ENCODE data around the gene FOXC2.

FOXC2 gene

GRCh38 chr16:86540894-86541293 is 25.7 kb upstream of the FOXC2 start:
- no peak for DNase-seq (ENCODE audit: low read depth)
- no peak for TF ChIP-seq CTCF (conservative IDR thresholded peaks at IDR 0.05; ENCODE audit: low read depth, low read length)
- no peak overlapping the region for H3K4me3 ChIP-seq (ENCODE audit: low read length)

- H3K4me3 ChIP-seq (ENCODE audit: low read length), result no peak overlapping the region
- TF ChIP-seq CTCF (conservative IDR thresholded peaks at IDR 0.05; ENCODE audit: low read depth, low read length), result no peak
- no peak for DNase-seq (ENCODE audit: low read depth)
Observed at GRCh38 chr16:86541560-86541959, 25.1 kb upstream of the FOXC2 start.

- no peak for TF ChIP-seq CTCF (conservative IDR thresholded peaks at IDR 0.05; ENCODE audit: low read depth, low read length)
- DNase-seq (ENCODE audit: low read depth), result no peak
- no peak overlapping the region for H3K4me3 ChIP-seq (ENCODE audit: low read length)
Observed at GRCh38 chr16:86542756-86543750, 23.6 kb upstream of the FOXC2 start.

GRCh38 chr16:86545481-86545880 is 21.1 kb upstream of the FOXC2 start:
- no peak for DNase-seq (ENCODE audit: low read depth)
- TF ChIP-seq CTCF (conservative IDR thresholded peaks at IDR 0.05; ENCODE audit: low read depth, low read length), result no peak
- H3K4me3 ChIP-seq (ENCODE audit: low read length), result no peak overlapping the region

GRCh38 chr16:86545954-86546637 is 20.5 kb upstream of the FOXC2 start:
- no peak for DNase-seq (ENCODE audit: low read depth)
- no peak for TF ChIP-seq CTCF (conservative IDR thresholded peaks at IDR 0.05; ENCODE audit: low read depth, low read length)
- no peak overlapping the region for H3K4me3 ChIP-seq (ENCODE audit: low read length)

- no peak for TF ChIP-seq CTCF (conservative IDR thresholded peaks at IDR 0.05; ENCODE audit: low read depth, low read length)
- no peak for DNase-seq (ENCODE audit: low read depth)
- H3K4me3 ChIP-seq (ENCODE audit: low read length), result no peak overlapping the region
Observed at GRCh38 chr16:86546638-86547013, 20.0 kb upstream of the FOXC2 start.
